Globus pallidus (tissue), 1 donor: ENCODE results near the gene GRIN3B.

Experiments used
- DNase-seq: peaks from one replicate; pipeline ENCODE4 v3.0.0-alpha.2; 2015; ENCODE audit warnings: low spot score

The GRIN3B gene

DNA sequence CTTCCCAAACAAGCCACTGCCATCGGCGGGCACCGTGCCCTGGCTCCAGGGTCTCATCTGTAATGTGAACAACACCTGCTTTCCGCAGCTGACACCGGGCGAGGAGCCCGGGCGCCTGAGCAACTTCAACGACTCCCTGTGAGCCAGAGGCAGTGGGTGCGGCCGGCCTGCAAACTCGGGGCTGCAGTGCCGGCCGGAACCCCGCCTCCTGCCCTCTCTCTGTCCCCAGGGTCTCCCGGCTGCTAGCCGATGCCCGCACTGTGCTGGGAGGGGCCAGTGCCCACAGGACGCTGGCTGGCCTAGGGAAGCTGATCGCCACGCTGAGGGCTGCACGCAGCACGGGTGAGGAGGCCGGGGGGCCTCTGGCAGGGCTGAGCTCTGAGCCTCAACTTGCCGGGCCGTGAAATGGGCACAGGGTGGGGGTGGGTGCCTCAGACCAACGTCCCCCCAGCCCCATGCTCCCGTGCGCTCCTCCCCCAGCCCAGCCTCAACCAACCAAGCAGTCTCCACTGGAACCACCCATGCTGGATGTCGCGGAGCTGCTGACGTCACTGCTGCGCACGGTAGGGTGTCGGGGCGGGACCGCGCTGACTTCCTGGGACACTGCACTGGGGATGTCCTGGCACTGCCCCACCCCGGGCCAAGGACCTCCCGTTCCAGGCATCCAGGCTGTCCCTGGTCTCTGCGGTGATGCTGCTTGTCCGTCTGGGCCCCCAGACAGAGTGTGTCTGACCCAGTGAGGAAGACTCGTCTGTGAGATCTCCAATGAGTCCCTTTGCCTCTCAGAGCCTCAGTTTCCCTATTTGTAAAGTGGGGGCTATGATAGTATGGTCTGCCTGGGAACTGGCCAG, 41.8 kb downstream of the GRIN3B start:
- no peak for DNase-seq

DNA sequence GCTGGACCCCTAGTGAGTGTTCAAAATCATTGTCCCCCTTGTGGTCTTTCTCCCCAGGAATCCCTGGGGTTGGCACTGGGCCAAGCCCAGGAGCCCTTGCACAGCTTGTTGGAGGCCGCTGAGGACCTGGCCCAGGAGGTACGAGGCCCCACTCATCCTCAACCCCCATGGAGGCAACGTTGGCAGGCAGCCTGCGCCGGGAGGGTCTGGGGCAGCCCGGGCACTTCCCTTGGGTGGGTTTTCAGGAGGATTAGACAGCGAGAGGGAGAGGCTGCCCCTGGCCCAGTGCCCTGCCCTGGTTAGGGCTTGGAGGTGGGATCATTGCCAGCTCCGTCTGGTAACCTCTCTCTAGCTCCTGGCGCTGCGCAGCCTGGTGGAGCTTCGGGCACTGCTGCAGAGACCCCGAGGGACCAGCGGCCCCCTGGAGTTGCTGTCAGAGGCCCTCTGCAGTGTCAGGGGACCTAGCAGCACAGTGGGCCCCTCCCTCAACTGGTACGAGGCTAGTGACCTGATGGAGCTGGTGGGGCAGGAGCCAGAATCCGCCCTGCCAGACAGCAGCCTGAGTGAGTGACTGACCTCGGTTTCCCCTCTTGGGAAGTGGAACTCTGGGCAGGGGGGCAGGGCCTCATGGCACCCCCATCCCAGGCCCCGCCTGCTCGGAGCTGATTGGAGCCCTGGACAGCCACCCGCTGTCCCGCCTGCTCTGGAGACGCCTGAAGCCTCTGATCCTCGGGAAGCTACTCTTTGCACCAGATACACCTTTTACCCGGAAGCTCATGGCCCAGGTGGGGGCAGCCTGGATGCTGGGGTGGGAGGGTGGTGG, 42.7 kb downstream of the GRIN3B start:
- DNase-seq = no peak

GRCh38 chr19:1045247-1045603, 45.0 kb downstream of the GRIN3B start:
- DNase-seq = no peak

DNA sequence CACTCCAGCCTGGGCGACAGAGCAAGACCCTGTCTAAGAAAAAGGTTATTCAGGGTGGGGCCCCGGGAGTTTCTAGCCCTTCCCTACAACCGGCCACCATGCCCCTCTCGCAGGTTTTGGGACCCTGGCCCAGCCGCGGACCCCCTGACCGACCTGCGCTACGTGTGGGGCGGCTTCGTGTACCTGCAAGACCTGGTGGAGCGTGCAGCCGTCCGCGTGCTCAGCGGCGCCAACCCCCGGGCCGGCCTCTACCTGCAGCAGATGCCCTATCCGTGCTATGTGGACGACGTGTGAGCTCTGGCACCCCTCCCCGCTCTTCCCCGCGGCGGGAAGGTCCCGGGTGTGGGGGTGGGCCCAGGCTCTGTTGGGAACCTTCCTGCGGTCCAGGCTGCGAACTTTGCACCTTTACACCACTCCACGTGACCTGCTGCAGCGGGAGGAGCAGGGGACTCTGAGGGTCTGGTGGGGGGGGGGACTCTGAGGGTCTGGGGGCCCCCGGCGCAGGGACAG, 46.0 kb downstream of the GRIN3B start:
- no peak for DNase-seq

DNA sequence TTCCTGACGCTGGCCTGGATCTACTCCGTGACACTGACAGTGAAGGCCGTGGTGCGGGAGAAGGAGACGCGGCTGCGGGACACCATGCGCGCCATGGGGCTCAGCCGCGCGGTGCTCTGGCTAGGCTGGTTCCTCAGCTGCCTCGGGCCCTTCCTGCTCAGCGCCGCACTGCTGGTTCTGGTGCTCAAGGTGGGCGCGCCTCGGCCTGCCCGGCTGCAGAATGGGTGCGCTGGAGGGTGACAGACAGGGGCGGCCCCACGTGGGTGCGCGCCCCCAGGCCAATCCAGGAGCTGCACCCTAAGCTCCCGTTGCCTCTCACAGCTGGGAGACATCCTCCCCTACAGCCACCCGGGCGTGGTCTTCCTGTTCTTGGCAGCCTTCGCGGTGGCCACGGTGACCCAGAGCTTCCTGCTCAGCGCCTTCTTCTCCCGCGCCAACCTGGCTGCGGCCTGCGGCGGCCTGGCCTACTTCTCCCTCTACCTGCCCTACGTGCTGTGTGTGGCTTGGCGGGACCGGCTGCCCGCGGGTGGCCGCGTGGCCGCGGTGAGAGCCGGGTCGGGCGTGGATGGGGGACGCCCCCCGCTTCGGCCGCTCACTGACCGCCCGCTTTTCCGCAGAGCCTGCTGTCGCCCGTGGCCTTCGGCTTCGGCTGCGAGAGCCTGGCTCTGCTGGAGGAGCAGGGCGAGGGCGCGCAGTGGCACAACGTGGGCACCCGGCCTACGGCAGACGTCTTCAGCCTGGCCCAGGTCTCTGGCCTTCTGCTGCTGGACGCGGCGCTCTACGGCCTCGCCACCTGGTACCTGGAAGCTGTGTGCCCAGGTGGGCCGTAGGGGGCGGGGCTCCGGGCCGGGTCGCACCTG, 46.8 kb downstream of the GRIN3B start:
- DNase-seq = no peak

GRCh38 chr19:1047696-1048147, 47.5 kb downstream of the GRIN3B start:
- DNase-seq = no peak

- no peak for DNase-seq
Measured at GRCh38 chr19:1049106-1049505, 48.9 kb downstream of the GRIN3B start.

- no peak for DNase-seq
Measured at GRCh38 chr19:1049800-1050199, 49.6 kb downstream of the GRIN3B start.

GRCh38 chr19:1050989-1051788, 51.0 kb downstream of the GRIN3B start:
- no peak for DNase-seq

- DNase-seq = no peak
Measured at GRCh38 chr19:1051791-1052190, 51.6 kb downstream of the GRIN3B start.

DNA sequence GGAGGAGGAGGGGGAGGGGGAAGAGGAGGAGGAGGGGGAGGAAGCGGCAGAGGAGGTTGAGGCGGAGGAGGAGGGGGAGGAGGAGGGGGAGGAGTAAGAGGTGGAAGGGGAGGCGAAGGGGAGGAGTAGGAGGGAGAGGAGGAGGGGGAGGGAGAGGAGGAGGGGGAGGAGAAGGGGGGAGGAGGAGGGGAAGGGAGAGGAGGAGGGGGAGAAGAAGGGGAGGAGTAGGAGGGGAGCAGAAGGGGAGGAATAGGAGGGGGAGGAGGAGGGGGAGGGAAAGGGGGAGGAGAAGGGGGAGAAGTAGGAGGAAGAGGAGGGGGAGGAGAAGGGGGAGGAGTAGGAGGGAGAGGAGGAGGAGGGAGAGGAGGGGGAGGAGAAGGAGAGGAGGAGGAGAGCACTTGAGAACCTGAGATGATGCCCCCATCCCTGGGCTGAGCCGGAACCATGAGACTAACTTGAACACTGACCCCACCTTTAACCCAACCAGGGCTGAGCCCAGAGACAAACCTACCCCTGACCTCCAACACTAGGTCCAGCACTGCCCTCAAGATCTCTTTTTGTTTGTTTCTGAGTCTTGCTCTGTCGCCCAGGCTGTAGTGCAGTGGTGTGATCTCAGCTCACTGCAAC, 52.2 kb downstream of the GRIN3B start:
- DNase-seq = no peak

GRCh38 chr19:1053176-1054101, 53.2 kb downstream of the GRIN3B start:
- no peak for DNase-seq

DNA sequence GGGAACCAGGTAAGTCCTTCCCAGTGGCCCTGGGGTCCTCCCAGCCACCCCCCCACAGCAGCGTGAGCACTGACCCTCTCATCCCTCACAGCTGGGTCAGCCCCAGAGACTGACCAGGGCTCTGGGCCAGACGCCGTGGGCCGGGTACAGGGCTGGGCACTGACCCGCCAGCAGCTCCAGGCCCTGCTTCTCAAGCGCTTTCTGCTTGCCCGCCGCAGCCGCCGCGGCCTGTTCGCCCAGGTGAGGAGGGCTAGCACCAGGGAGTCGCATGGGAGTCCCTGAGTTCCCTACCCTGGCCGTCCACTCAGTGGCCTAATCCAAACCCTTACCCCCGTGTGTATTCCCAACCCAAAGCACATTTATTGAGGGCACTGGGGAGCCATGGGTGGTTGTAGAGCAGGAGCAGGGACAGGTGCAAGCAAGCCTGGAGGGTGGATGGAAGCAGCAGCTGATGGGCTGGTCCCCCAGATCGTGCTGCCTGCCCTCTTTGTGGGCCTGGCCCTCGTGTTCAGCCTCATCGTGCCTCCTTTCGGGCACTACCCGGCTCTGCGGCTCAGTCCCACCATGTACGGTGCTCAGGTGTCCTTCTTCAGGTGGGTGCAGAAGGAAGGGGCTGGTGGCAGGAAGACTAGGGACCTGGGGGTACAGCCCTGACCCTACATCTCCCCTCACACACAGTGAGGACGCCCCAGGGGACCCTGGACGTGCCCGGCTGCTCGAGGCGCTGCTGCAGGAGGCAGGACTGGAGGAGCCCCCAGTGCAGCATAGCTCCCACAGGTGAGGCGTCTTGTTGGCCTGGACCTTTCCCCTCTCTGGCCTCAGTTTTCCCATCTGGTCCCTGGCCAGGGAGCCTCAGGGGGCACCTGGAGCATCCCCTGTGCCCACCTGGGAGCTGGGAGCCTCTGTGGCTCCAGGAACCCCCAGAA, 54.1 kb downstream of the GRIN3B start:
- DNase-seq = no peak

- no peak for DNase-seq
Measured at GRCh38 chr19:1055028-1055425, 54.8 kb downstream of the GRIN3B start.

- no peak for DNase-seq
Measured at GRCh38 chr19:1055886-1056620, 55.8 kb downstream of the GRIN3B start.

DNA sequence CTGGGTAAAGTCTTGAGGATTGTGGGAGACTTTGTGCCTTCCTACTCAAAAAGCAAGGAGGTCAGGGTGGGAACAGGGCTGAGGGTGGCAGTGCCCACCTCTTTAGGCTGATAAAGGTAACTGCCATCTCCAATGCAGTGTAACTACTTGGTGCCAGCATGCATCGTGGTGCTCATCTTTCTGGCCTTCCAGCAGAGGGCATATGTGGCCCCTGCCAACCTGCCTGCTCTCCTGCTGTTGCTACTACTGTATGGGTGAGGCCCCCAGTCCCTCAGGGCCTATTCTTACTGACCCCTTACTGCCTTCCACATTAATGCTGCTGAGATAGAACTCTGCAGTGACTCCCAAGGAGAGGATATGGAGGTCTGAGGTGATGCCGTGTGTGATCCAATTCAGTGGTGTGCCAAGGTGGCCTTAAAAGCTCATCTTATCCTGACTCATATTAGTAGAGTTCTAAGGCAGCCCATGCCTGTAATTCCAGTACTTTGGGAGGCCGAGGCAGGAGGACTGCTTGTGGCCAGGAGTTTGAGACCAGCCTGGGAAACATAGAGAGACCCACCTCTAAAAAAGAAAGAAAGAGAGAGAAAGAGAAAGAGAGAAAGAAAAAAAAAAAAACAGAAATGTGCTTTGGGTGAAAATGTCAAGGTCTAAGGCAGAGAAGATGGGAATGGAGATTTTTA, 57.1 kb downstream of the GRIN3B start:
- no peak for DNase-seq

- DNase-seq = no peak
Measured at GRCh38 chr19:1058112-1058511, 57.9 kb downstream of the GRIN3B start.
